Measurements from ENCODE around the gene STK32C.

The STK32C gene

GRCh38 chr10:132193907-132194552 is 113.7 kb downstream of the STK32C start:
- DNase-seq = no peak

GRCh38 chr10:132192991-132193665 is 114.6 kb downstream of the STK32C start:
- DNase-seq = no peak

GRCh38 chr10:132192076-132192975 is 115.4 kb downstream of the STK32C start:
- DNase-seq = no peak

- DNase-seq = no peak
Measured at GRCh38 chr10:132189810-132190422, 117.8 kb downstream of the STK32C start.

- DNase-seq = no peak
Measured at GRCh38 chr10:132189016-132189415, 118.7 kb downstream of the STK32C start.

GRCh38 chr10:132188331-132188730 is 119.4 kb downstream of the STK32C start:
- DNase-seq = no peak

- DNase-seq = no peak
Measured at GRCh38 chr10:132187430-132188138, 120.2 kb downstream of the STK32C start.

- no peak for DNase-seq
Measured at GRCh38 chr10:132186488-132187429, 121.0 kb downstream of the STK32C start, which contains the start of gene DPYSL4. DPYSL4 (plus strand) TSS chr10:132186948; CDS start chr10:132187064, 116 bp downstream.

- DNase-seq = no peak
Measured at GRCh38 chr10:132185601-132186487, 121.9 kb downstream of the STK32C start.

GRCh38 chr10:132184816-132185593 is 122.7 kb downstream of the STK32C start:
- DNase-seq = no peak

- DNase-seq = no peak
Measured at GRCh38 chr10:132183046-132183445, 124.7 kb downstream of the STK32C start.

- no peak for DNase-seq
Measured at GRCh38 chr10:132182591-132182990, 125.2 kb downstream of the STK32C start.

- DNase-seq = no peak
Measured at GRCh38 chr10:132181691-132182425, 125.9 kb downstream of the STK32C start.

GRCh38 chr10:132180736-132181135 is 127.0 kb downstream of the STK32C start:
- DNase-seq = no peak

GRCh38 chr10:132179551-132180392 is 128.0 kb downstream of the STK32C start:
- no peak for DNase-seq

GRCh38 chr10:132178672-132179545 is 128.8 kb downstream of the STK32C start:
- DNase-seq = no peak

- DNase-seq = no peak
Measured at GRCh38 chr10:132178046-132178445, 129.7 kb downstream of the STK32C start.

Data from NCI-H2171 (cell line).